Activated B cell treated with CpG ODN at 0.5 μM for 24 hours (primary cell): ENCODE results near the gene TMEM9B. TPM values are rescaled to one million over a fixed set of nuclear protein-coding genes. Genes with fewer than 3 reads are reported as not detected.

Source experiments
- ATAC-seq: fragments of 200-7000 bp; cut with Tn5 transposase; one replicate; pipeline ENCODE4 v1.10.0; 2021; ENCODE audit warnings: low read depth, mild to moderate bottlenecking, moderate library complexity
- CTCF ChIA-PET: fragments of 350-600 bp; sonication (Branson Sonifier 250); formaldehyde crosslinking; loops from one replicate; lab custom pipeline; 2021; ENCODE audit warnings: antibody characterized with exemption; lab: Charles Lee
- POLR2A ChIA-PET: fragments of 350-600 bp; sonication (Branson Sonifier 250); formaldehyde crosslinking; loops from one replicate; lab custom pipeline; 2021; ENCODE audit warnings: antibody characterized with exemption; lab: Charles Lee
- DNase-seq: peaks from one replicate; pipeline ENCODE4 v3.0.0; 2022
- H3K27ac Mint-ChIP-seq: one replicate; pipeline ENCODE4 v1.8.0; 2020; ENCODE audit warnings: mixed read lengths
- H3K27me3 Mint-ChIP-seq: one replicate; pipeline ENCODE4 v1.8.0; 2021; ENCODE audit warnings: mixed read lengths
- H3K36me3 Mint-ChIP-seq: one replicate; pipeline ENCODE4 v1.8.0; 2021; ENCODE audit warnings: low read depth, mixed read lengths
- H3K4me1 Mint-ChIP-seq: one replicate; pipeline ENCODE4 v1.8.0; 2021; ENCODE audit warnings: mixed read lengths
- H3K4me3 Mint-ChIP-seq: one replicate; pipeline ENCODE4 v1.8.0; 2020; ENCODE audit warnings: mild to moderate bottlenecking, mixed read lengths
- H3K9me3 Mint-ChIP-seq: one replicate; pipeline ENCODE4 v1.8.0; 2020; ENCODE audit warnings: mixed read lengths
- CTCF ChIP-seq: fragments of 200-600 bp; IDR thresholded peaks from one replicate; pipeline ENCODE4 v1.8.0; 2022; ENCODE audit warnings: antibody characterized with exemption, mild to moderate bottlenecking
- intact Hi-C: fragments of 100-400 bp; cut with micrococcal nuclease; formaldehyde crosslinking; loops from one replicate; pipeline ENCODE4 v1.15.1; 2024
- total RNA-seq: library from RNA; stranded (reverse); gene quantifications from 2 replicates; pipeline ENCODE4 v1.2.3, GENCODE V29; 2022

Gene TMEM9B
- total RNA-seq, 1 donor from 2014 or later = 29.6 TPM

- TF ChIP-seq CTCF = no peak
- intact Hi-C loops = no loop called here
- H3K36me3 Mint-ChIP-seq = peaks cover 23% of the 10 kb centered on the region
- no peak for ATAC-seq
- no peak overlapping the region for H3K4me3 Mint-ChIP-seq
- ChIA-PET CTCF (no interaction called here), POLR2A (interaction anchor here (0.6 to 0.7 kb wide), 2 partner anchors 10 to 1132 kb away, joined by 3 read pairs; no protein-coding TSS in a partner anchor)
- no peaks in the 10 kb centered on the region for H3K4me1 Mint-ChIP-seq
- no peak overlapping the region for H3K27ac Mint-ChIP-seq
- no peak for DNase-seq
- H3K9me3 Mint-ChIP-seq = no peaks in the 10 kb centered on the region
- no peaks in the 10 kb centered on the region for H3K27me3 Mint-ChIP-seq
Observed at GRCh38 chr11:8922691-8923090, 41.6 kb downstream of the TMEM9B start.

GRCh38 chr11:8917157-8917825 lies 47.0 kb downstream of the TMEM9B start:
- no peak overlapping the region for H3K4me3 Mint-ChIP-seq
- H3K27ac Mint-ChIP-seq = no peak overlapping the region
- no peak for DNase-seq
- peaks cover 18% of the 10 kb centered on the region for H3K4me1 Mint-ChIP-seq
- ChIA-PET POLR2A (no interaction called here), CTCF (no interaction called here)
- ATAC-seq = no peak
- no peaks in the 10 kb centered on the region for H3K9me3 Mint-ChIP-seq
- H3K27me3 Mint-ChIP-seq = no peaks in the 10 kb centered on the region
- intact Hi-C loops = no loop called here
- H3K36me3 Mint-ChIP-seq = peaks cover 24% of the 10 kb centered on the region
- no peak for TF ChIP-seq CTCF

- ATAC-seq (no peak), DNase-seq (no peak)
- peaks cover 15% of the 10 kb centered on the region for H3K36me3 Mint-ChIP-seq
- H3K9me3 Mint-ChIP-seq = no peaks in the 10 kb centered on the region
- CTCF ChIA-PET = interaction anchor here (0.8 to 2.5 kb wide), 7 partner anchors 11 to 909 kb away, joined by 3 to 25 read pairs (median 5); no protein-coding TSS in a partner anchor
- intact Hi-C loops = loop anchor here (1.0 to 5.0 kb wide), 4 partner anchors 45 to 1383 kb away; no protein-coding TSS in a partner anchor
- H3K27ac Mint-ChIP-seq = no peak overlapping the region
- peaks cover 27% of the 10 kb centered on the region for H3K4me1 Mint-ChIP-seq
- no peaks in the 10 kb centered on the region for H3K27me3 Mint-ChIP-seq
- TF ChIP-seq CTCF = no peak
- POLR2A ChIA-PET = interaction anchor here (1.2 to 1.3 kb wide), 2 partner anchors 50 to 226 kb away, joined by 3 read pairs; no protein-coding TSS in a partner anchor
- no peak overlapping the region for H3K4me3 Mint-ChIP-seq
Observed at GRCh38 chr11:8914661-8915018, 49.6 kb downstream of the TMEM9B start.

- peaks cover 12% of the 10 kb centered on the region for H3K36me3 Mint-ChIP-seq
- no peak for TF ChIP-seq CTCF
- peak overlapping the region; percentile 67 for H3K27ac Mint-ChIP-seq
- CTCF ChIA-PET = interaction anchor here (1.1 to 2.5 kb wide), 5 partner anchors 12 to 592 kb away, joined by 3 to 25 read pairs (median 8); no protein-coding TSS in a partner anchor
- DNase-seq = no peak
- H3K9me3 Mint-ChIP-seq = no peaks in the 10 kb centered on the region
- POLR2A ChIA-PET = interaction anchor here (0.6 to 1.3 kb wide), 5 partner anchors 45 to 232 kb away, joined by 3 to 4 read pairs (median 3); partner anchors contain the start of genes RPL27A and TRIM66
- ATAC-seq = peak; percentile 45
- no peaks in the 10 kb centered on the region for H3K27me3 Mint-ChIP-seq
- intact Hi-C loops = loop anchor here (1.0 to 5.0 kb wide), 4 partner anchors 45 to 1383 kb away; no protein-coding TSS in a partner anchor
- peaks cover 30% of the 10 kb centered on the region for H3K4me1 Mint-ChIP-seq
- H3K4me3 Mint-ChIP-seq = peak overlapping the region; percentile 64
Observed at GRCh38 chr11:8913961-8914660, 50.1 kb downstream of the TMEM9B start.
